K562 (cell line): ENCODE data around the gene TET2. TPM values are rescaled to one million over a fixed set of nuclear protein-coding genes. Genes with fewer than 3 reads are reported as not detected.

ENCODE experiments used
- ATAC-seq: fragments of 200-7000 bp; cut with Tn5 transposase; 3 replicates; pipeline ENCODE4 v1.9.1; 2020; ENCODE audit warnings: moderate library complexity
- BruUV-seq: library from RNA; stranded (reverse); fragments of 400-500 nt; replicated peaks from 2 replicates; lab custom pipeline; 2021; lab: Mats Ljungman, UMichigan
- CTCF ChIA-PET: fragments of 300-600 bp; formaldehyde crosslinking; extraction: SDS; loops from one replicate; lab custom pipeline; 2021; ENCODE audit warnings: low intra/inter-chr PET ratio; lab: Yijun Ruan, JAX
- POLR2A ChIA-PET: fragments of 300-600, 350-650 bp; sonication (Branson Sonifier 250); formaldehyde crosslinking; extraction: SDS; loops from one replicate; lab custom pipeline; 2021; ENCODE audit warnings: antibody characterized with exemption, inconsistent platforms; lab: Yijun Ruan, JAX
- DNase-seq, 4 experiments: peaks; one replicate each; pipeline versions ENCODE4 v3.0.0 to v3.0.0-alpha.2; 2011 to 2018; ENCODE audit warnings: low spot score in 3 of 4, mixed read lengths in 3 of 4; ENCODE audit errors: extremely low read depth in 1 of 4
- FAIRE-seq: peaks from 2 replicates; lab custom pipeline; 2011; peaks lifted over from hg19 to GRCh38; lab: Jason Lieb, UNC
- H2AFZ ChIP-seq: 2 replicates; pipeline ENCODE4 v1.6.0; 2011; ENCODE audit warnings: low read depth, low read length, control low read depth, inconsistent platforms
- H3K27ac ChIP-seq: fragments of 200-600 bp; 3 replicates; pipeline ENCODE4 v1.8.0; 2011; ENCODE audit warnings: low read depth, mild to moderate bottlenecking, control low read depth, inconsistent platforms, low read length, moderate library complexity, mixed read lengths; ENCODE audit errors: extremely low read depth
- H3K27me3 ChIP-seq, 2 experiments: fragments of 300-600 bp in 1 of 2; 2 replicates in 1 of 2; 3 replicates in 1 of 2; pipeline versions ENCODE4 v1.6.0 to v1.8.0; 2011; ENCODE audit warnings: inconsistent platforms in 2 of 2, low read length in 2 of 2, mild to moderate bottlenecking in 1 of 2, mixed read lengths in 1 of 2, moderate library complexity in 1 of 2; ENCODE audit not compliant: control insufficient read depth in 2 of 2, insufficient read depth in 2 of 2
- H3K36me3 ChIP-seq: fragments of 300-600 bp; 3 replicates; pipeline ENCODE4 v1.8.0; 2011; ENCODE audit warnings: mild to moderate bottlenecking, low read length, inconsistent platforms; ENCODE audit not compliant: control insufficient read depth, insufficient read depth
- H3K4me1 ChIP-seq, 2 experiments: fragments of 200-600 bp in 1 of 2; replicated peaks in 1 of 2; 2 replicates in 1 of 2; 3 replicates in 1 of 2; pipeline versions ENCODE4 v1.5.1 to v1.8.0; 2011; ENCODE audit warnings: inconsistent platforms in 2 of 2, low read length in 2 of 2, mild to moderate bottlenecking in 1 of 2, mixed read lengths in 1 of 2, moderate library complexity in 1 of 2; ENCODE audit not compliant: control insufficient read depth in 2 of 2, insufficient read depth in 2 of 2
- H3K4me2 ChIP-seq: 2 replicates; pipeline ENCODE4 v1.6.1; 2011; ENCODE audit warnings: low read length, control low read depth, inconsistent platforms, mixed read lengths; ENCODE audit not compliant: insufficient read depth
- H3K4me3 ChIP-seq: fragments of 200-600 bp; sonication (generic), shearing (Covaris generic); 2 replicates; pipeline ENCODE4 v1.5.1; 2016; ENCODE audit warnings: control low read depth, inconsistent platforms
- H3K79me2 ChIP-seq: fragments of 200-600 bp; 3 replicates; pipeline ENCODE4 v1.8.0; 2011; ENCODE audit warnings: low read length, inconsistent platforms; ENCODE audit not compliant: control insufficient read depth, insufficient read depth
- H3K9ac ChIP-seq, 2 experiments: 2 replicates each; pipeline versions ENCODE4 v1.6.0 to v1.6.1; 2011; ENCODE audit warnings: low read depth in 2 of 2, low read length in 2 of 2, control low read depth in 1 of 2, inconsistent platforms in 1 of 2, mild to moderate bottlenecking in 1 of 2, mixed read lengths in 1 of 2; ENCODE audit not compliant: insufficient read depth in 1 of 2
- H3K9me1 ChIP-seq: one replicate; pipeline ENCODE4 v1.6.0; 2011; ENCODE audit warnings: inconsistent platforms, mild to moderate bottlenecking, low read length, moderate library complexity; ENCODE audit not compliant: control insufficient read depth, insufficient read depth
- H3K9me3 ChIP-seq: replicated peaks from 2 replicates; pipeline ENCODE4 v1.5.1; 2011; ENCODE audit warnings: low read depth, low read length, inconsistent platforms; ENCODE audit not compliant: control insufficient read depth, insufficient read depth
- H4K20me1 ChIP-seq: replicated peaks from 2 replicates; pipeline ENCODE4 v1.6.1; 2011; ENCODE audit warnings: low read length, inconsistent platforms, mixed read lengths; ENCODE audit not compliant: control insufficient read depth, insufficient read depth
- KLF10 ChIP-seq: fragments of 250-450 bp; sonication (Bioruptor Pico); IDR thresholded peaks from 2 replicates; pipeline ENCODE4 v1.6.1; 2021; ENCODE audit warnings: matching md5 sums
- TEAD4 ChIP-seq, 2 experiments: sonication (generic) in 1 of 2; formaldehyde crosslinking in 1 of 2; IDR thresholded peaks; 2 replicates each; pipeline versions ENCODE4 v1.6.1 to v1.8.0; 2012 to 2022; ENCODE audit warnings: borderline replicate concordance in 1 of 2, inconsistent platforms in 1 of 2, low read length in 1 of 2, mild to moderate bottlenecking in 1 of 2, missing genetic modification reagents in 1 of 2
- TRIM28 ChIP-seq: fragments of 450-650 bp; IDR thresholded peaks from 2 replicates; pipeline ENCODE4 v1.6.1; 2017
- ZNF57 ChIP-seq: fragments of 450-650 bp; formaldehyde crosslinking; IDR thresholded peaks from 2 replicates; pipeline ENCODE4 v1.4.0; 2020; ENCODE audit warnings: mild to moderate bottlenecking, moderate library complexity
- WGBS: fragments of 100-300 bp; shearing (Covaris generic); methylation state at CpG from one replicate; pipeline ENCODE4 v1.1.6; 2016; ENCODE audit warnings: low coverage, mixed read lengths; ENCODE audit not compliant: insufficient coverage; ENCODE audit errors: missing lambda C conversion rate; 5-methylcytosine and 5-hydroxymethylcytosine counted together
- in situ Hi-C: fragments of 300-500 bp; cut with MboI; formaldehyde crosslinking; loops from 4 replicates; pipeline ENCODE4 v1.15.0; 2018; ENCODE audit warnings: inconsistent platforms, mixed read lengths
- intact Hi-C: fragments of 100-400 bp; cut with micrococcal nuclease; formaldehyde crosslinking; loops from 2 replicates; pipeline ENCODE4 v1.14.2; 2022
- polyA plus RNA-seq, 8 experiments: library from polyadenylated mRNA; depleted of rRNA in 4 of 8; stranded (reverse) in 5 of 8; unstranded in 3 of 8; fragments of >200 nt; fragmentation: Nextera tagmentation in 2 of 8; fragmentation: Illumina TruSeq in 1 of 8; extraction: Ambion mirVana in 2 of 8; extraction: Trizol in 1 of 8; gene quantifications; 2 replicates each; pipeline versions ENCODE4 v1.2.1 to v1.2.3, GENCODE V29; 2011 to 2014; ENCODE audit warnings: inconsistent platforms in 1 of 8, missing spikeins in 1 of 8
- total RNA-seq, 7 experiments: library from RNA; depleted of rRNA in 6 of 7; stranded (reverse); fragments of >200 nt in 6 of 7; fragmentation: Illumina TruSeq in 2 of 7; extraction: Trizol in 2 of 7; gene quantifications; 2 replicates each; pipeline versions ENCODE4 v1.2.1 to v1.2.3, GENCODE V29; 2011 to 2021; ENCODE audit warnings: low replicate concordance in 1 of 7
- TF ChIP-seq, protein P1 (sequence below): sonication (generic); formaldehyde crosslinking; IDR thresholded peaks from 2 replicates; pipeline ENCODE4 v1.8.0; 2022; ENCODE audit warnings: mild to moderate bottlenecking, low read depth, missing genetic modification reagents
- TF ChIP-seq, protein P2 (sequence below): sonication (generic); IDR thresholded peaks from 2 replicates; pipeline ENCODE4 v1.6.1; 2016

TET2 gene
- total and polyA plus RNA-seq, 9 of the 15 experiments (the other 6 are each of a cell fraction or from before 2014, with no cell fraction given), result 0.80 to 11.1 (median 4.9) TPM

- TF ChIP-seq, protein P1, sequence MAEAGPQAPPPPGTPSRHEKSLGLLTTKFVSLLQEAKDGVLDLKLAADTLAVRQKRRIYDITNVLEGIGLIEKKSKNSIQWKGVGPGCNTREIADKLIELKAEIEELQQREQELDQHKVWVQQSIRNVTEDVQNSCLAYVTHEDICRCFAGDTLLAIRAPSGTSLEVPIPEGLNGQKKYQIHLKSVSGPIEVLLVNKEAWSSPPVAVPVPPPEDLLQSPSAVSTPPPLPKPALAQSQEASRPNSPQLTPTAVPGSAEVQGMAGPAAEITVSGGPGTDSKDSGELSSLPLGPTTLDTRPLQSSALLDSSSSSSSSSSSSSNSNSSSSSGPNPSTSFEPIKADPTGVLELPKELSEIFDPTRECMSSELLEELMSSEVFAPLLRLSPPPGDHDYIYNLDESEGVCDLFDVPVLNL (CRISPR knock-in tag), result no peak
- no peak for TF ChIP-seq TEAD4 (IDR thresholded peaks at IDR 0.05; ENCODE audit: low read length)
- TF ChIP-seq TEAD4 (CRISPR knock-in tag; IDR thresholded peaks at IDR 0.05; ENCODE audit: borderline replicate concordance), result no peak
- no peak for TF ChIP-seq KLF10
- TF ChIP-seq, protein P2, sequence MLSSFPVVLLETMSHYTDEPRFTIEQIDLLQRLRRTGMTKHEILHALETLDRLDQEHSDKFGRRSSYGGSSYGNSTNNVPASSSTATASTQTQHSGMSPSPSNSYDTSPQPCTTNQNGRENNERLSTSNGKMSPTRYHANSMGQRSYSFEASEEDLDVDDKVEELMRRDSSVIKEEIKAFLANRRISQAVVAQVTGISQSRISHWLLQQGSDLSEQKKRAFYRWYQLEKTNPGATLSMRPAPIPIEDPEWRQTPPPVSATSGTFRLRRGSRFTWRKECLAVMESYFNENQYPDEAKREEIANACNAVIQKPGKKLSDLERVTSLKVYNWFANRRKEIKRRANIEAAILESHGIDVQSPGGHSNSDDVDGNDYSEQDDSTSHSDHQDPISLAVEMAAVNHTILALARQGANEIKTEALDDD, result no peak
Measured at GRCh38 chr4:105283501-105283900, 136.8 kb downstream of the TET2 start (continued).

GRCh38 chr4:105288121-105288520 is 141.4 kb downstream of the TET2 start:
- no peaks in the 10 kb centered on the region for H3K79me2 ChIP-seq
- H3K9me3 ChIP-seq, result no peaks in the 10 kb centered on the region
- no peak for TF ChIP-seq ZNF57
- TF ChIP-seq TRIM28, result 0 out of 2 replicates have a peak, but pooled peaks have one; percentile 51
- WGBS, result 0% methylated on average over 2 of the region's 2 CpGs
- POLR2A ChIA-PET, result no interaction called here
- H3K4me2 ChIP-seq, result no peak overlapping the region
- H2AFZ ChIP-seq, result no peak overlapping the region
- in situ Hi-C loops, result no loop called here
- no peak overlapping the region for H3K27ac ChIP-seq
- no peak overlapping the region for H3K9ac ChIP-seq
- no peaks in the 10 kb centered on the region for H3K4me1 ChIP-seq
- BruUV-seq, result no TSS peak
- H4K20me1 ChIP-seq, result no peaks in the 10 kb centered on the region
- no peak for FAIRE-seq
- H3K4me3 ChIP-seq, result no peak overlapping the region
- H3K36me3 ChIP-seq, result no peaks in the 10 kb centered on the region
- no peak for ATAC-seq
- H3K9me1 ChIP-seq, result no peaks in the 10 kb centered on the region
- no peak for DNase-seq
- CTCF ChIA-PET, result no interaction called here
- no peaks in the 10 kb centered on the region for H3K27me3 ChIP-seq
- intact Hi-C loops, result no loop called here
